GM15510 (cell line): Measurements from ENCODE around the gene PARL.
A peak's percentile ranks its signal among the peaks of the same experiment; 100 is the strongest.

Experiments
- POLR2A ChIP-seq: IDR thresholded peaks from 3 replicates; pipeline ENCODE4 v1.6.1; 2011; ENCODE audit warnings: borderline replicate concordance; ENCODE audit not compliant: insufficient read length; ENCODE audit errors: extremely low read depth

Gene PARL

GRCh38 chr3:183884427-183885296, at the start of gene PARL:
TSS of gene PARL (minus strand) at chr3:183884880. CDS start at chr3:183884846, 34 bp downstream.
- TF ChIP-seq POLR2A: peak; percentile 89

DNA sequence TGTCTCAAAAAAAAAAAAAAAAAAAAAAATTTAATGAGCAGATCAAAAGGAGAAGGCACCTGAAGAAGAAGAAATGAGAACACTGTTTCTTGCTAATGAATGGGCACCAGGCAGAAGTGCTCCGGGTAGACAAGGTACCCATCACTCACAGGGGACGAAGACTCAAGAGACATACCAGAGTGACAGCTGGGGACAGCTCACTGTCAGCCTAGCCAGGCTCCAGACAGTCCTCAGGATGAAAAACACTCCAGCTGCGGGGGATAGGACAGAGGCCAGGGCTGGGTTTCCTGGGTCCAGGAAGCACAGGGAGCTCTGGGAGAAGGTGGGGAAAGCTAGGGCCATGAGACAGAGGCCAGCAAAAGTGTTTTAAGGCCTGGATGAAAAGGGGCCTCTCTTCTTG, 48.5 kb upstream of the PARL start:
- TF ChIP-seq POLR2A: no peak

- no peak for TF ChIP-seq POLR2A
Observed at GRCh38 chr3:183931881-183932280, 47.2 kb upstream of the PARL start.

GRCh38 chr3:183930086-183930485, 45.4 kb upstream of the PARL start:
- no peak for TF ChIP-seq POLR2A

DNA sequence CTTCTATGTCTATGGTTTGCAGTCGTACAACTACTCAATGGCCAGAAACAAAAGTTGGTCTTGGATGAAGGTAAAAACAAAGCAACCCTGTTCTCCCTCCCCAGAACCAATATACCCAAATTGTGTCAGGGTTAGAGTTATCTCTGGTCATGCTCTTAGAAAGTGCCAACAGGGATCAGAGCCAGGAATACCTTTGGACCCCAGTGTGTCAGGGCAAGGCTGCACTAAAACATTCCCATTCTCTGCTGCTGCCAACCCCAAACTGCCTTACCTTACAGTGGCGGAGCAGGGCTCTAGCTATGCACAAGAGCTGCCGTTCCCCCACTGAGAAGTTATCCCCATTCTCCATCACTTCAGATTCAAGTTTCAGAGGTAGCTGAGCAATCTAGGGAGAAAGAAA, 42.4 kb upstream of the PARL start:
- no peak for TF ChIP-seq POLR2A

GRCh38 chr3:183924956-183925355, 40.3 kb upstream of the PARL start:
- no peak for TF ChIP-seq POLR2A

DNA sequence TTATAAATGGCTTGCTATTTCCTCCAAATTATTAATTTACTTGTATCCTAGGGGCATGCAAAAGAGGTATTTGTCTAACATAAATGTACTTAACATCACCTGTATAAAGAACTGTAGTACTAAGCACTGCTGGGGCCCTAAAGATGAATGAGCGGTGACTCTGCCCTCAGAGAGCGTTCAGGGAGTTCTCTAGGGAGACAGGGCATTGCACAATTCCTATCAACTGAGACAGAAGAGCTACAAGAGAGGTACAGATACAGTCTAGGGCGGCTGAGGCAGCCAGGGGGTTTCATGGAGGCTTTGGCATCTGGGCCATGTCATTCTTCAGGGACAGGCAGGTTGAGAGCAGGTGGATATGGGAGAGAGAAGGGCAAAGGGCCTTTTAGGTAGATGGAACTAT, 39.9 kb upstream of the PARL start:
- no peak for TF ChIP-seq POLR2A

DNA sequence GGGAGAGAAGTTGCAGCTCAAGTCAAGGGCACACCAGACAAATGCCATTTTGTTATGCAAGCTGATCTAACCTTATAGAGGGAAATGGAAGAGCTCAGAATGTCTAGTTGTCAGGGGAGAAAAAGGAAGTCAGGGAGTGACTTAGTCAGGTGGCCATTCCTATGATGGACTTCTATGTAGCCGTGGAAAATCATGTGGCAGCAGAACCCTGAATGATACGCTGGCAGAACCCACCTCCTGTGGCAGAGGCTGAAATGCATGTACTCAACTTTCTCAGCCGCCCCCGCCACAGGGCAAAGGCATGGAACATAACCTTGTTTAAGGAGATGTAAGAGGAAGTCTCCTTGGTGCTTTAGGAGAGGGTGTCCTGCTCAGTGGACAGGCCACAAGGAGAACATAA, 37.7 kb upstream of the PARL start:
- no peak for TF ChIP-seq POLR2A

DNA sequence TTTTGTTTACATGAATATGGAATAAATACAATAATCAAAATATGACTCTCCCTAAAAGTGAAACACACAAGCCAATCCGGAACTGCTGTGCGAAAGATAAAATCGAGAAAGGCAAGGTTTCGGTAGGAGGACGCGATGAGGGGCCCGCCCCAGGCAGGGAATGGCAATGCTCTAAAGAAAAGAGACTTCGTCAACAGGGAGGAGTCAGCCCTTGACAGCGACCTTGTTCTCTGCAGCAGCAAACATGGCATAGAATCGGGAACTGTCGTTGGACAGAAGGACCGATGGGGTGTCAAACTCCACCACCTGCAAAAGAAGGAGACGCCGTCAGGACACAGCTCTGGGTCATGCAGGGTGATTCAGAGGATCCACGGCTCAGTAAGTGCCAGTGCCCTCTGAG, 36.4 kb upstream of the PARL start:
- TF ChIP-seq POLR2A: no peak

GRCh38 chr3:183920416-183920815, 35.7 kb upstream of the PARL start:
- TF ChIP-seq POLR2A: no peak

- TF ChIP-seq POLR2A: no peak
Observed at GRCh38 chr3:183918178-183918577, 33.5 kb upstream of the PARL start.

DNA sequence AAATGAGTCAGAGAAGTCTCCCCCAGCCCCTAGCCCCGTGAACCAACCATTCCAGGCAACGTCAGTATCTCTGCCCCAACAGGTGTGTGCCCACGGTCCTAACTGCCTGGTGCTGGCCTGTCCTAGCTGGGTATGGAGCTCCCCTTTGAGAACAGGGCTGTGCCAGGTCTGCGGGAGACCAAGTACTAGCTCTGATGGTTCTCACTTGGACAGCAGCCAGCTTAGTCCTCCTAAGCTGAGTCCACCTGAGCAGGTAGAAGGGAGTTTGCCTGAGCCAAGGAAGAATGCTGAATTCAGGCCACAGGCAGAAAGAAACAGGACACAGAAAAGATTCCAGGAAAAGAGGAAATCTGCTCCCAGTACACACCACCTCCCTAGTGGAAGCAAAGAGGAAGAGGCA, 33.1 kb upstream of the PARL start:
- TF ChIP-seq POLR2A: no peak

DNA sequence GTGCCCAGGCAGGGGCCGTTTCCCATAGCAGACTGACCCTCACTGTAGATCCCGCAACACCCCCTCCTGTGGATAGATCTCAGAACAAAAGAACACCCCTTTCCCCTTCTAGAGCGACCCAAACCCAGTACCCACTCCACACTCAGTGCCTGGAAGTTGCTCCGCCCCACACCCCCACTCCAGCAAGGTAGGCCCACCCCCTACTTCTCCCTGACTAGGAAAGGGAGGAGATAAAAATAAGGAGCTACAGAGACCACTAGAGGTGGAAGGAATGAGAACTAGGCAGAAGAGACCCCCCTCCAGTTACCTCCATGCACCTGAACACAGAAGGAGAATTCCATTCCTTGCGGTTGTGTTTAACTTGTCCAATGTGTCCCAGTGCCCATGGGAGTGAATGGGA, 30.2 kb upstream of the PARL start:
- no peak for TF ChIP-seq POLR2A

GRCh38 chr3:183913580-183913920, 28.9 kb upstream of the PARL start:
- no peak for TF ChIP-seq POLR2A

- no peak for TF ChIP-seq POLR2A
Observed at GRCh38 chr3:183912895-183913579, 28.4 kb upstream of the PARL start.

DNA sequence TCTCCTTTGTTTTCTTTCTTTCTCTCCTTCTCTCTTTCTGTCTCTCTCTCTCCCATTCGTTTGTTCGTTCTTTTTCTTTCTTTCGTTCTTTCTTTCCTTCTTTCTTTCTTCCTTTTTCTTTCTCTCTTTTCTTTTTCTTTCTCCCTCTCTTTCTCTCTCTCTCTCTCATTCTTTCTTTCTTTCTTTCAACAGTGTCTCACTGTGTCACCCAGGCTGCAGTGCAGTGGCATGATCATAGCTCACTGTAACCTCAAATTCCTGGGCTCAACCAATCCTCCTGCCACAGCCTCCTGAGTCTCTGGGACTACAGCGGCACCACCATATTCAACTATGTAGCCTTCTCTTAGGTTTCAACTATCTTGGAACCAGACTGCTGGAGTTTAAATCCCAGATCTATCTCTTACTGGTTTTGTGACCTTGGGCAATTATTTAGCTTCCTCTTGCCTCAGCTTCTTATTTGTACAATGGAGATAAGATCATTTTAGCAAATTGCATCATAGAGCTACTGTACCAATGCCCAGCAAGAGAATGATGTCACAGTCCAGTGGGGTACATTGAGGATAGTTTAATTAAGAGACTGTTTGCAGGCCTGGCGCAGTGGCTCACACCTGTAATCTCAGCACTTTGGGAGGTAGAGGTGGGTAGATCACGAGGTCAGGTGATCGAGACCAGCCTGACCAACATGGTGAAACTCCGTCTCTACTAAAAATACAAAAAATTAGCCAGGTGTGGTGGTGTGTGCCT, 27.3 kb upstream of the PARL start:
- TF ChIP-seq POLR2A: no peak

DNA sequence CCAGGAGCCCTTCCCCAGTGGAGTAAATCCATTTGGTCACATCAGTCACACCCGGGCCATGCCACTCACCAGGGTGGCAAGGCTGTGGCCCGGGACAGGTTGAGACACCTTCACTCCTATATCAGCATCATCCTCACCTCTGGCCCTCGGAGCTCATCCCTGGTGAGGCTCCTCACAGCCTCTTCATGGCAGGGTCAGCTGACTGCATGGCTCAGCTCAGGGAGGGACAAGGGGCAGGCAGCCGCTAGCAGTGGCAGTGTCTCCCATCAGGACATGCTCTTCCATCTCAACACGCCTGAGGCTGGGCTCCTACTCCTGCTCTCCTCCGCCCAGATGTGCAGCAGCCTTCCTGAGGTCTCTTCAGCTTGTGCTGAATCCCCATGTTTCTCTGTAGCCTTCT, 26.4 kb upstream of the PARL start:
- no peak for TF ChIP-seq POLR2A
